K562 (cell line): ENCODE data around the gene ZDHHC14. TPM values are rescaled to one million over a fixed set of nuclear protein-coding genes. Genes with fewer than 3 reads are reported as not detected.

Source experiments
- CEBPG ChIP-seq, 3 experiments: fragments of 200-800 bp in 1 of 3; sonication (Bioruptor generic) in 1 of 3; sonication (generic) in 1 of 3; formaldehyde crosslinking in 1 of 3; IDR thresholded peaks in 2 of 3; conservative IDR thresholded peaks in 1 of 3; 2 replicates each; pipeline versions ENCODE4 v1.6.1 to v1.8.0; 2016 to 2022; ENCODE audit warnings: missing compliant biosample characterization in 2 of 3, missing genetic modification characterization in 2 of 3, mild to moderate bottlenecking in 1 of 3, missing genetic modification reagents in 1 of 3
- DIDO1 ChIP-seq: fragments of 450-650 bp; IDR thresholded peaks from 2 replicates; pipeline ENCODE4 v1.6.1; 2016; ENCODE audit warnings: low read depth, missing biosample characterization, missing genetic modification characterization
- ERF ChIP-seq: fragments of 450-650 bp; formaldehyde crosslinking; IDR thresholded peaks from 2 replicates; pipeline ENCODE4 v1.4.0; 2020; ENCODE audit warnings: mild to moderate bottlenecking, mixed read lengths
- GABPB2 ChIP-seq: fragments of 250-450 bp; sonication (Bioruptor Pico); conservative IDR thresholded peaks from 2 replicates; pipeline ENCODE4 v1.5.1; 2021; ENCODE audit warnings: mild to moderate bottlenecking
- MAFK ChIP-seq: IDR thresholded peaks from 2 replicates; pipeline ENCODE4 v1.6.1; 2011; ENCODE audit warnings: low read length, improper control_type of control experiment
- MCM3 ChIP-seq: fragments of 450-650 bp; IDR thresholded peaks from 2 replicates; pipeline ENCODE4 v1.6.1; 2016
- NR2C2 ChIP-seq, 2 experiments: fragments of 200-800 bp in 1 of 2; sonication (Bioruptor generic) in 1 of 2; sonication (generic) in 1 of 2; formaldehyde crosslinking in 1 of 2; IDR thresholded peaks; 2 replicates each; pipeline versions ENCODE4 v1.6.1 to v1.8.0; 2016 to 2022; ENCODE audit warnings: mild to moderate bottlenecking in 1 of 2, missing compliant biosample characterization in 1 of 2, missing genetic modification characterization in 1 of 2, missing genetic modification reagents in 1 of 2
- PBX2 ChIP-seq, 2 experiments: IDR thresholded peaks in 1 of 2; conservative IDR thresholded peaks in 1 of 2; 2 replicates each; pipeline ENCODE4 v1.6.1; 2016; ENCODE audit warnings: low read depth in 2 of 2, mild to moderate bottlenecking in 1 of 2, missing compliant biosample characterization in 1 of 2, missing genetic modification characterization in 1 of 2, moderate library complexity in 1 of 2
- PHF21A ChIP-seq: fragments of 450-650 bp; IDR thresholded peaks from 2 replicates; pipeline ENCODE4 v1.6.1; 2017; ENCODE audit warnings: low read depth, borderline replicate concordance
- SP2 ChIP-seq: IDR thresholded peaks from 2 replicates; pipeline ENCODE4 v1.6.1; 2011; ENCODE audit warnings: mild to moderate bottlenecking, low read depth, low read length, moderate library complexity; ENCODE audit not compliant: poor library complexity, severe bottlenecking; ENCODE audit errors: extremely low read depth
- TEAD4 ChIP-seq, 2 experiments: sonication (generic) in 1 of 2; formaldehyde crosslinking in 1 of 2; IDR thresholded peaks; 2 replicates each; pipeline versions ENCODE4 v1.6.1 to v1.8.0; 2012 to 2022; ENCODE audit warnings: borderline replicate concordance in 1 of 2, inconsistent platforms in 1 of 2, low read length in 1 of 2, mild to moderate bottlenecking in 1 of 2, missing genetic modification reagents in 1 of 2
- polyA plus RNA-seq, 8 experiments: library from polyadenylated mRNA; depleted of rRNA in 4 of 8; stranded (reverse) in 5 of 8; unstranded in 3 of 8; fragments of >200 nt; fragmentation: Nextera tagmentation in 2 of 8; fragmentation: Illumina TruSeq in 1 of 8; extraction: Ambion mirVana in 2 of 8; extraction: Trizol in 1 of 8; gene quantifications; 2 replicates each; pipeline versions ENCODE4 v1.2.1 to v1.2.3, GENCODE V29; 2011 to 2014; ENCODE audit warnings: inconsistent platforms in 1 of 8, missing spikeins in 1 of 8
- total RNA-seq, 7 experiments: library from RNA; depleted of rRNA in 6 of 7; stranded (reverse); fragments of >200 nt in 6 of 7; fragmentation: Illumina TruSeq in 2 of 7; extraction: Trizol in 2 of 7; gene quantifications; 2 replicates each; pipeline versions ENCODE4 v1.2.1 to v1.2.3, GENCODE V29; 2011 to 2021; ENCODE audit warnings: low replicate concordance in 1 of 7
- TF ChIP-seq, protein P1 (sequence below): fragments of 250-450 bp; sonication (Bioruptor Pico); IDR thresholded peaks from 2 replicates; pipeline ENCODE4 v1.8.0; 2022; ENCODE audit warnings: inconsistent platforms, mild to moderate bottlenecking, moderate library complexity, borderline replicate concordance
- TF ChIP-seq, protein P2 (sequence below): fragments of 450-650 bp; IDR thresholded peaks from 2 replicates; pipeline ENCODE4 v1.6.1; 2018; ENCODE audit not compliant: partially characterized antibody
- TF ChIP-seq, protein P3 (sequence below): fragments of 250-450 bp; sonication (Bioruptor Pico); IDR thresholded peaks from 2 replicates; pipeline ENCODE4 v1.4.0; 2020; ENCODE audit warnings: borderline replicate concordance

ZDHHC14 gene
- total and polyA plus RNA-seq, 9 of the 15 experiments (the other 6 are each of a cell fraction or from before 2014, with no cell fraction given), result 0.92 to 23.1 (median 13.8) TPM

DNA sequence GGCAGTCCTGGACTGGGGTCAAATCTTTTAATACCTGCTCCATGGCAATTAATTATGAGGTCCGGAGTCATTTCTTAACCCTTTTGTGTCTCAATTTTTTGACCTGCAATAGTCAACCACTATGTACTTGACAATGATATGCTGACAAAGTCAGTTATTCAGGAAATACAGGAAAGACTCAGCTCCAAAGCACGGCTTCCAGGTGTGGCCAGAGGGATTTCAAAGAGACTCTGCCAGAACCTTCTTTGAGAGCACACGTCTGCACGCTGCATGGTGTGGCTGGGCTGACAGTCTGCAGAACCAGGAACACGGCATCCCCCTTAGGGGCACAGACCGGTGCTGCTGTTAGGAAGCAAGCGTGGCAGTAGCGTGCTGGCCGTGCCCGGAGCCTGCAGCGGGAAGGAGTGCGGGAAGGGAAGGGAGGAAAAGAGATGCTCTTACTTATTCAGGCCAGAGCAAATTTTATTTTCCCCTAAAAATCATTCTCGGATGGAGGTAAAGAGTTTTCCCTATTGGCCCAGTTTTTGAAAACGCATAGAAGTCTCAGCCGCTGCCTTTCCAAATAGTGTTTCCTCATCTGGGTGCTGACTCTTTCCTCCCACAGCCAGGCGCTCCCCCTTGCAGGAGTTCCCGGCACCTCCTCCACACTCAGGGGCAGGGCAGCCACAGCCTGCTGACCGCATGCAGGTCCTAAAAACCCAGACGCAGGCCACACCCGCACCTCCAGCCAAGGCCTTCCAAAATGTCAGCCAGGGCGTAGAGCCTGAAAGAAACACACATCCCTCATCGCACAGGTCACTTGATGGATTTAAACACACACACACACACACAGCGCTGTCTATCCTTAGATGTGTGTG, 254.6 kb downstream of the ZDHHC14 start (continued):
- TF ChIP-seq, protein P1, sequence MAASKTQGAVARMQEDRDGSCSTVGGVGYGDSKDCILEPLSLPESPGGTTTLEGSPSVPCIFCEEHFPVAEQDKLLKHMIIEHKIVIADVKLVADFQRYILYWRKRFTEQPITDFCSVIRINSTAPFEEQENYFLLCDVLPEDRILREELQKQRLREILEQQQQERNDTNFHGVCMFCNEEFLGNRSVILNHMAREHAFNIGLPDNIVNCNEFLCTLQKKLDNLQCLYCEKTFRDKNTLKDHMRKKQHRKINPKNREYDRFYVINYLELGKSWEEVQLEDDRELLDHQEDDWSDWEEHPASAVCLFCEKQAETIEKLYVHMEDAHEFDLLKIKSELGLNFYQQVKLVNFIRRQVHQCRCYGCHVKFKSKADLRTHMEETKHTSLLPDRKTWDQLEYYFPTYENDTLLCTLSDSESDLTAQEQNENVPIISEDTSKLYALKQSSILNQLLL (CRISPR knock-in tag), result no peak
- no peak for TF ChIP-seq SP2
- TF ChIP-seq PHF21A, result no peak
- TF ChIP-seq, protein P2, sequence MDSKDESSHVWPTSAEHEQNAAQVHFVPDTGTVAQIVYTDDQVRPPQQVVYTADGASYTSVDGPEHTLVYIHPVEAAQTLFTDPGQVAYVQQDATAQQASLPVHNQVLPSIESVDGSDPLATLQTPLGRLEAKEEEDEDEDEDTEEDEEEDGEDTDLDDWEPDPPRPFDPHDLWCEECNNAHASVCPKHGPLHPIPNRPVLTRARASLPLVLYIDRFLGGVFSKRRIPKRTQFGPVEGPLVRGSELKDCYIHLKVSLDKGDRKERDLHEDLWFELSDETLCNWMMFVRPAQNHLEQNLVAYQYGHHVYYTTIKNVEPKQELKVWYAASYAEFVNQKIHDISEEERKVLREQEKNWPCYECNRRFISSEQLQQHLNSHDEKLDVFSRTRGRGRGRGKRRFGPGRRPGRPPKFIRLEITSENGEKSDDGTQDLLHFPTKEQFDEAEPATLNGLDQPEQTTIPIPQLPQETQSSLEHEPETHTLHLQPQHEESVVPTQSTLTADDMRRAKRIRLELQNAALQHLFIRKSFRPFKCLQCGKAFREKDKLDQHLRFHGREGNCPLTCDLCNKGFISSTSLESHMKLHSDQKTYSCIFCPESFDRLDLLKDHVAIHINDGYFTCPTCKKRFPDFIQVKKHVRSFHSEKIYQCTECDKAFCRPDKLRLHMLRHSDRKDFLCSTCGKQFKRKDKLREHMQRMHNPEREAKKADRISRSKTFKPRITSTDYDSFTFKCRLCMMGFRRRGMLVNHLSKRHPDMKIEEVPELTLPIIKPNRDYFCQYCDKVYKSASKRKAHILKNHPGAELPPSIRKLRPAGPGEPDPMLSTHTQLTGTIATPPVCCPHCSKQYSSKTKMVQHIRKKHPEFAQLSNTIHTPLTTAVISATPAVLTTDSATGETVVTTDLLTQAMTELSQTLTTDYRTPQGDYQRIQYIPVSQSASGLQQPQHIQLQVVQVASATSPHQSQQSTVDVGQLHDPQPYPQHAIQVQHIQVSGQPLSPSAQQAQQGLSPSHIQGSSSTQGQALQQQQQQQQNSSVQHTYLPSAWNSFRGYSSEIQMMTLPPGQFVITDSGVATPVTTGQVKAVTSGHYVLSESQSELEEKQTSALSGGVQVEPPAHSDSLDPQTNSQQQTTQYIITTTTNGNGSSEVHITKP, result no peak
- TF ChIP-seq NR2C2 (CRISPR knock-in tag; IDR thresholded peaks at IDR 0.05), result no peak
- no peak for TF ChIP-seq NR2C2 (tag; IDR thresholded peaks at IDR 0.05)
- no peak for TF ChIP-seq ERF
- TF ChIP-seq GABPB2 (CRISPR knock-in tag), result no peak
- TF ChIP-seq PBX2 (CRISPR knock-in tag; IDR thresholded peaks at IDR 0.05; ENCODE audit: low read depth), result no peak
- TF ChIP-seq PBX2 (tag; conservative IDR thresholded peaks at IDR 0.05; ENCODE audit: low read depth), result no peak
- TF ChIP-seq MAFK, result no peak
- peak; percentile 6; the same call in 1 of the 2 replicates for TF ChIP-seq TEAD4 (IDR thresholded peaks at IDR 0.05; ENCODE audit: low read length)
- TF ChIP-seq TEAD4 (CRISPR knock-in tag; IDR thresholded peaks at IDR 0.05; ENCODE audit: borderline replicate concordance), result no peak
- TF ChIP-seq, protein P3, sequence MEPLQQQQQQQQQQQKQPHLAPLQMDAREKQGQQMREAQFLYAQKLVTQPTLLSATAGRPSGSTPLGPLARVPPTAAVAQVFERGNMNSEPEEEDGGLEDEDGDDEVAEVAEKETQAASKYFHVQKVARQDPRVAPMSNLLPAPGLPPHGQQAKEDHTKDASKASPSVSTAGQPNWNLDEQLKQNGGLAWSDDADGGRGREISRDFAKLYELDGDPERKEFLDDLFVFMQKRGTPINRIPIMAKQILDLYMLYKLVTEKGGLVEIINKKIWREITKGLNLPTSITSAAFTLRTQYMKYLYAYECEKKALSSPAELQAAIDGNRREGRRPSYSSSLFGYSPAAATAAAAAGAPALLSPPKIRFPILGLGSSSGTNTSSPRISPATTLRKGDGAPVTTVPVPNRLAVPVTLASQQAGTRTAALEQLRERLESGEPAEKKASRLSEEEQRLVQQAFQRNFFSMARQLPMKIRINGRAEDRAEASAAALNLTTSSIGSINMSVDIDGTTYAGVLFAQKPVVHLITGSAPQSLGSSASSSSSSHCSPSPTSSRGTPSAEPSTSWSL (CRISPR knock-in tag), result no peak
- no peak for TF ChIP-seq CEBPG (CRISPR knock-in tag; IDR thresholded peaks at IDR 0.05)
- 0 out of 4 replicates have a peak, but pooled peaks of 1 of the 2 experiments have one; percentile 7 for TF ChIP-seq CEBPG (tag; conservative IDR thresholded peaks at IDR 0.05 in 1 of 2, IDR thresholded peaks at IDR 0.05 in 1 of 2)
- TF ChIP-seq DIDO1 (tag), result no peak
- no peak for TF ChIP-seq MCM3
